ENCODE data around the gene PLXNA4.

PLXNA4 gene

GRCh38 chr7:132149436-132150304 lies 426.6 kb downstream of the PLXNA4 start:
- DNase-seq (ENCODE audit: low read depth, low spot score), result no peak

- no peak for DNase-seq (ENCODE audit: low read depth, low spot score)
Measured at GRCh38 chr7:132148876-132149275, 427.4 kb downstream of the PLXNA4 start.

GRCh38 chr7:132145466-132145865 lies 430.8 kb downstream of the PLXNA4 start:
- no peak for DNase-seq (ENCODE audit: low read depth, low spot score)

GRCh38 chr7:132145063-132145462 lies 431.2 kb downstream of the PLXNA4 start:
- no peak for DNase-seq (ENCODE audit: low read depth, low spot score)

GRCh38 chr7:132142006-132142405 lies 434.3 kb downstream of the PLXNA4 start:
- no peak for DNase-seq (ENCODE audit: low read depth, low spot score)

- no peak for DNase-seq (ENCODE audit: low read depth, low spot score)
Measured at GRCh38 chr7:132141109-132141508, 435.2 kb downstream of the PLXNA4 start.

- DNase-seq (ENCODE audit: low read depth, low spot score), result no peak
Measured at GRCh38 chr7:132140341-132140740, 435.9 kb downstream of the PLXNA4 start.

GRCh38 chr7:132138817-132139216 lies 437.5 kb downstream of the PLXNA4 start:
- DNase-seq (ENCODE audit: low read depth, low spot score), result no peak

- DNase-seq (ENCODE audit: low read depth, low spot score), result no peak
Measured at GRCh38 chr7:132137681-132138080, 438.6 kb downstream of the PLXNA4 start.

GRCh38 chr7:132135746-132136385 lies 440.4 kb downstream of the PLXNA4 start:
- no peak for DNase-seq (ENCODE audit: low read depth, low spot score)

GRCh38 chr7:132134814-132135445 lies 441.3 kb downstream of the PLXNA4 start:
- no peak for DNase-seq (ENCODE audit: low read depth, low spot score)

GRCh38 chr7:132133501-132133900 lies 442.8 kb downstream of the PLXNA4 start:
- no peak for DNase-seq (ENCODE audit: low read depth, low spot score)

GRCh38 chr7:132131196-132131595 lies 445.1 kb downstream of the PLXNA4 start:
- no peak for DNase-seq (ENCODE audit: low read depth, low spot score)

GRCh38 chr7:132130497-132130896 lies 445.8 kb downstream of the PLXNA4 start:
- DNase-seq (ENCODE audit: low read depth, low spot score), result no peak

- no peak for DNase-seq (ENCODE audit: low read depth, low spot score)
Measured at GRCh38 chr7:132125872-132126595, 450.2 kb downstream of the PLXNA4 start.

- no peak for DNase-seq (ENCODE audit: low read depth, low spot score)
Measured at GRCh38 chr7:132125096-132125495, 451.2 kb downstream of the PLXNA4 start.

- no peak for DNase-seq (ENCODE audit: low read depth, low spot score)
Measured at GRCh38 chr7:132124575-132124974, 451.7 kb downstream of the PLXNA4 start.

- no peak for DNase-seq (ENCODE audit: low read depth, low spot score)
Measured at GRCh38 chr7:132123773-132124172, 452.5 kb downstream of the PLXNA4 start.

GRCh38 chr7:132122901-132123300 lies 453.4 kb downstream of the PLXNA4 start:
- DNase-seq (ENCODE audit: low read depth, low spot score), result no peak

- no peak for DNase-seq (ENCODE audit: low read depth, low spot score)
Measured at GRCh38 chr7:132121987-132122386, 454.3 kb downstream of the PLXNA4 start.

- DNase-seq (ENCODE audit: low read depth, low spot score), result peak; percentile 32
Measured at GRCh38 chr7:132118641-132119040, 457.6 kb downstream of the PLXNA4 start.

GRCh38 chr7:132117636-132118035 lies 458.6 kb downstream of the PLXNA4 start:
- DNase-seq (ENCODE audit: low read depth, low spot score), result no peak
